ENCODE measurements around the gene NGEF. TPM values are rescaled to one million over a fixed set of nuclear protein-coding genes. Genes with fewer than 3 reads are reported as not detected.

Gene NGEF
- total RNA-seq, 6 experiments from 2014 or later = 16.4 to 20.9 (median 20.2) TPM

GRCh38 chr2:232927793-232928550 lies 85.1 kb downstream of the NGEF start:
- TF ChIP-seq, protein P1, sequence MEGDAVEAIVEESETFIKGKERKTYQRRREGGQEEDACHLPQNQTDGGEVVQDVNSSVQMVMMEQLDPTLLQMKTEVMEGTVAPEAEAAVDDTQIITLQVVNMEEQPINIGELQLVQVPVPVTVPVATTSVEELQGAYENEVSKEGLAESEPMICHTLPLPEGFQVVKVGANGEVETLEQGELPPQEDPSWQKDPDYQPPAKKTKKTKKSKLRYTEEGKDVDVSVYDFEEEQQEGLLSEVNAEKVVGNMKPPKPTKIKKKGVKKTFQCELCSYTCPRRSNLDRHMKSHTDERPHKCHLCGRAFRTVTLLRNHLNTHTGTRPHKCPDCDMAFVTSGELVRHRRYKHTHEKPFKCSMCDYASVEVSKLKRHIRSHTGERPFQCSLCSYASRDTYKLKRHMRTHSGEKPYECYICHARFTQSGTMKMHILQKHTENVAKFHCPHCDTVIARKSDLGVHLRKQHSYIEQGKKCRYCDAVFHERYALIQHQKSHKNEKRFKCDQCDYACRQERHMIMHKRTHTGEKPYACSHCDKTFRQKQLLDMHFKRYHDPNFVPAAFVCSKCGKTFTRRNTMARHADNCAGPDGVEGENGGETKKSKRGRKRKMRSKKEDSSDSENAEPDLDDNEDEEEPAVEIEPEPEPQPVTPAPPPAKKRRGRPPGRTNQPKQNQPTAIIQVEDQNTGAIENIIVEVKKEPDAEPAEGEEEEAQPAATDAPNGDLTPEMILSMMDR (IDR thresholded peaks at IDR 0.05) = no peak
- TF ChIP-seq POLR2A (IDR thresholded peaks at IDR 0.05) = no peak
- WGBS (ENCODE audit: insufficient coverage, low coverage, low lambda C conversion rate, missing lambda C conversion rate) = 39% methylated on average over 21 of the region's 114 CpGs
- Histone ChIP-seq H3K9me3 (no peaks in the 10 kb centered on the region), H3K36me3 (peaks cover 0 to 7% (median under 1%) of the 10 kb centered on the region in 4 donors), H3K4me3 (peak overlapping the region in 1 of 3 donors; percentile 33), H3K27ac (no peak overlapping the region), H3K4me1 (peaks cover 0 to 3% (median 0%) of the 10 kb centered on the region in 4 donors), H3K27me3 (no peaks in the 10 kb centered on the region)
- ATAC-seq (peak in 2 of 4 donors; percentile 14 to 21), DNase-seq (no peak)
- intact Hi-C loops (cut with DNase I) = no loop called here

- H3K36me3 ChIP-seq = peaks cover 0 to 7% (median under 1%) of the 10 kb centered on the region in 4 donors
- no peak for DNase-seq
- H3K4me1 ChIP-seq = peaks cover 0 to 3% (median 0%) of the 10 kb centered on the region in 4 donors
- no peak overlapping the region for H3K27ac ChIP-seq
- no peak for TF ChIP-seq POLR2A (IDR thresholded peaks at IDR 0.05)
- no peak for ATAC-seq
- H3K4me3 ChIP-seq = no peak overlapping the region
- no peaks in the 10 kb centered on the region for H3K9me3 ChIP-seq
- H3K27me3 ChIP-seq = no peaks in the 10 kb centered on the region
- intact Hi-C loops (cut with DNase I) = no loop called here
- 36% methylated on average over 5 of the region's 76 CpGs for WGBS (ENCODE audit: insufficient coverage, low coverage, low lambda C conversion rate, missing lambda C conversion rate)
These were observed 85.8 kb downstream of the NGEF start for GRCh38 chr2:232927032-232927792.

GRCh38 chr2:232926431-232926939 lies 86.6 kb downstream of the NGEF start:
- H3K9me3 ChIP-seq = no peaks in the 10 kb centered on the region
- WGBS (ENCODE audit: insufficient coverage, low coverage, low lambda C conversion rate, missing lambda C conversion rate) = 44% methylated on average over 11 of the region's 13 CpGs
- no peaks in the 10 kb centered on the region for H3K27me3 ChIP-seq
- H3K36me3 ChIP-seq = peaks cover 0 to 7% (median under 1%) of the 10 kb centered on the region in 4 donors
- H3K4me1 ChIP-seq = peaks cover 0 to 3% (median 0%) of the 10 kb centered on the region in 4 donors
- H3K4me3 ChIP-seq = no peak overlapping the region
- DNase-seq (no peak), ATAC-seq (no peak)
- intact Hi-C loops (cut with DNase I) = no loop called here
- TF ChIP-seq, protein P1 (IDR thresholded peaks at IDR 0.05) = no peak
- no peak for TF ChIP-seq POLR2A (IDR thresholded peaks at IDR 0.05)
- H3K27ac ChIP-seq = no peak overlapping the region

GRCh38 chr2:232925821-232926156 lies 87.3 kb downstream of the NGEF start:
- intact Hi-C loops (cut with DNase I) = no loop called here
- Histone ChIP-seq H3K27me3 (no peaks in the 10 kb centered on the region), H3K4me1 (peaks cover 0 to 3% (median 0%) of the 10 kb centered on the region in 4 donors), H3K36me3 (peaks cover 0 to 7% (median under 1%) of the 10 kb centered on the region in 4 donors), H3K4me3 (no peak overlapping the region), H3K27ac (no peak overlapping the region), H3K9me3 (no peaks in the 10 kb centered on the region)
- ATAC-seq (no peak), DNase-seq (no peak)
- 83% methylated on average over 1 of the region's 11 CpGs for WGBS (ENCODE audit: insufficient coverage, low coverage, low lambda C conversion rate, missing lambda C conversion rate)
- TF ChIP-seq, protein P1 (IDR thresholded peaks at IDR 0.05) = no peak
- TF ChIP-seq POLR2A (IDR thresholded peaks at IDR 0.05) = no peak
